A549 (cell line): ENCODE data around the gene PDLIM1.

ENCODE experiments used
- CEBPB ChIP-seq, 2 experiments: fragments of >200 bp in 1 of 2; sonication (Bioruptor Twin) in 1 of 2; formaldehyde crosslinking in 1 of 2; IDR thresholded peaks; 2 replicates each; pipeline ENCODE4 v1.6.1; 2012 to 2016
- CTCF ChIP-seq: fragments of >200 bp; sonication (Bioruptor Twin); formaldehyde crosslinking; IDR thresholded peaks from 3 replicates; pipeline ENCODE4 v1.5.1; 2016
- ELK1 ChIP-seq: fragments of 150-350 bp; IDR thresholded peaks from 2 replicates; pipeline ENCODE4 v1.6.1; 2014; ENCODE audit warnings: low read depth, mild to moderate bottlenecking, low read length
- MAZ ChIP-seq: fragments of 150-350 bp; IDR thresholded peaks from 2 replicates; pipeline ENCODE4 v1.6.1; 2014; ENCODE audit warnings: antibody characterized with exemption, low read depth, low read length, borderline replicate concordance
- RAD21 ChIP-seq, 2 experiments: fragments of >200 bp in 1 of 2; sonication (Bioruptor Twin) in 1 of 2; formaldehyde crosslinking in 1 of 2; IDR thresholded peaks in 1 of 2; conservative IDR thresholded peaks in 1 of 2; 2 replicates in 1 of 2; 3 replicates in 1 of 2; pipeline ENCODE4 v1.6.1; 2012 to 2018; ENCODE audit warnings: inconsistent platforms in 1 of 2
- REST ChIP-seq: fragments of 200-600 bp; sonication (generic); IDR thresholded peaks from 2 replicates; pipeline ENCODE4 v1.6.1; 2016; ENCODE audit warnings: antibody characterized with exemption, mild to moderate bottlenecking, moderate library complexity
- USF2 ChIP-seq: fragments of 450-650 bp; IDR thresholded peaks from 2 replicates; pipeline ENCODE4 v1.6.1; 2014; ENCODE audit warnings: antibody characterized with exemption
- ZFP36 ChIP-seq: fragments of 450-650 bp; IDR thresholded peaks from 2 replicates; pipeline ENCODE4 v1.6.1; 2014; ENCODE audit warnings: borderline replicate concordance; ENCODE audit not compliant: partially characterized antibody

- TF ChIP-seq CTCF: no peak
- TF ChIP-seq ELK1: no peak
- no peak for TF ChIP-seq REST
- no peak for TF ChIP-seq RAD21 (conservative IDR thresholded peaks at IDR 0.05 in 1 of 2, IDR thresholded peaks at IDR 0.05 in 1 of 2)
- TF ChIP-seq ZFP36: no peak
- no peak for TF ChIP-seq CEBPB (IDR thresholded peaks at IDR 0.05)
- TF ChIP-seq MAZ: no peak
- no peak for TF ChIP-seq USF2
Measured at GRCh38 chr10:95257849-95258248, 33.0 kb downstream of the PDLIM1 start.
